NCI-H1930 (cell line): ENCODE measurements around the gene ERC2.
"Not testable (repeated sequence)": the region's sequence is repeated elsewhere in the genome, so short reads cannot be mapped to it uniquely, and the experiment has no call there.

ENCODE experiments used
- DNase-seq, 2 experiments: peaks; one replicate each; lab custom pipeline; 2025; lab: John Stamatoyannopoulos, UW

Gene ERC2

GRCh38 chr3:55884066-55884465, 584.2 kb downstream of the ERC2 start:
- no peak for DNase-seq

DNA sequence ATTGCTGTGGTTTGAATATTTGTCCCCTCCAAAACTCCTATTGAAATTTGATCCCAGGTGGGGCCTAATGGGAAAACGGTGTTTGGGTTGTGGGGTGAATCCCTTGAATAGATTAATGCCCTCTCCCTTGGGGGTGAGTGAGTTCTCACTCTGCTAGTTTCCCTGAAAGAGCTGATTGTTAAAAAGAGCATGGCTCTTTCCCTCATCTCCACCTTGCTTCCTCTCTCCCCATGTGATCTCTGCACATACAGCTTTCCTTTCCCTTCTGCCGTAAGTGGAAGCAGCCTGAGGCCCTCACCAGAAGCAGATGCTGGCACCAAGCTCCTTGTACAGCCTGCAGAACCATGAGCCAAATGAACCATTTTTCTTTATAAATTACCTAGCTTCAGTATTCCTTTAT, 586.3 kb downstream of the ERC2 start:
- DNase-seq = no peak

DNA sequence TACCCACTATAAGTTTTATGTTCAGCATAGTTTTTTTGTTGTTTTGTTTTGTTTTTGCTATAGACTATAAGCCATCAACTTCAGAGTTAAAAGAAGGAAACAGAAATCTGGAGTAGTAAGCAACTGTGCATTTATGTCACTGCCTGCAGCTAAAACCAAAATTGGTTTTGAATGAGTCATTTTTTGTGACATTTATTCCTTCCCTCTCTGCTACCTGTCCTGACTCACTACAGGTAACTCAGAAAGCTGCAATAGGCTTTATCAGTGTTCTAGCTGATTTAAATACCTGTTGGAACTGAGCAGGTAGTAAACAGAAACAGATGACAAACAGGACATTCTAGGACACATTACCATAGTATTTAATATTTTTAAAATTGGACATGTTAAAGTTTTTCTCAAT, 587.9 kb downstream of the ERC2 start:
- no peak for DNase-seq

DNA sequence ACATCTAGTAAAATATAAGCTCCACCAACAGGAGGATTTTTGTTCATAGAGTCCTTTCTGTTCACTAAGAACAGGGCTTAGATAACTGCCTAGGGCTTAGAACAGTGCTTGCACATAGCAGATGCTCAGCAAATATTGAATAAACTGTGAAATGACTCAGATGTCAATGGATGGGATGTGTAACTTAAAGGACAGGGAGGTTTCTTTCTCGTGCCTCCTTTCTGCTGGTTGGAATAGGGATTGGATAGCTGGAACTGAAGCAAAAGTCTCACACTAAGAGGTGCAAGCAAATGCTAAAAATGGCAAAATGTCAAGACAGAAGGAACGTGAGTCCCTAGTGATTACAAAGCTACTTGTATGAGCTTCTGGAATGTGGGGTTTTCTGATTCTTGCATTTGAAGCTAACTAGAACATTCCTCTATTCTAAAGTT, 588.4 kb downstream of the ERC2 start:
- DNase-seq = no peak

GRCh38 chr3:55877703-55878102, 590.6 kb downstream of the ERC2 start:
- DNase-seq = no peak

DNA sequence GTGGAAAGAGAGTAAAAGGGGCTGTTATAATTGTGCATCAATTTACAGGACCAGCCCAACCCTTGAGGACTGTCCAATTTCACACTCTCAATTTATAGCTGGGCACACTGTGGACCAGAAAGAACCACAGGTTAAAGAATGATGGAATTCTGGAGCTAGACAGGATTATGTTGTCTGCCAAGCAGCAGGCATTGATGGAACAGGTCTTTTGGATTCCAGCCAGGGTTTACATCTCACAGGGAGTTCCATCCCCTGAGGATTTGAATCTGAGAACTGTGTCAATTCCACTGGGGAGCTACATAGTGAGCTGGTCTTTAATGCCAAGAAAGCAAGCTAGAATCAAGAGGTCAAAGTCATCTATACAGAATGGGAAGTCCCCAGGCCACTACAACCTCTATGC, 591.7 kb downstream of the ERC2 start:
- no peak for DNase-seq

DNA sequence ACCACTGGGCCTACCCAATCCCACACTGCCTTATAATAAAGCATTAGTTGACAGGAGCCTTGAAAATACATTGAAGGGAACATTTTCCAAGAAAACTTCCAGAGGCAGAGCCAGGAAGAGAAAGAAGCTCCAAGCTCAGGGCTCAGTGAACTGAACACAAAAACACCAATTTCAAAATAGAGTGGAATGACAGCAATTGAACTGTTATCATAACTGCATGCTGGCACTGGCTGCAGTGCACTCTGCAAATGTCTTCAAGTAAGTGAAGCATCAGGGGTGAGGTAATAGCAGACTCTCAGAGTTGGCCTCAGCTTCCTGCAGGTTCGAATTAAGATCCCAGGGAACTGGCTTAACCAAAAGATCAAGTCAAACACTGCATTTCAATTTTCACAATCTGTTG, 593.2 kb downstream of the ERC2 start:
- DNase-seq = no peak

DNA sequence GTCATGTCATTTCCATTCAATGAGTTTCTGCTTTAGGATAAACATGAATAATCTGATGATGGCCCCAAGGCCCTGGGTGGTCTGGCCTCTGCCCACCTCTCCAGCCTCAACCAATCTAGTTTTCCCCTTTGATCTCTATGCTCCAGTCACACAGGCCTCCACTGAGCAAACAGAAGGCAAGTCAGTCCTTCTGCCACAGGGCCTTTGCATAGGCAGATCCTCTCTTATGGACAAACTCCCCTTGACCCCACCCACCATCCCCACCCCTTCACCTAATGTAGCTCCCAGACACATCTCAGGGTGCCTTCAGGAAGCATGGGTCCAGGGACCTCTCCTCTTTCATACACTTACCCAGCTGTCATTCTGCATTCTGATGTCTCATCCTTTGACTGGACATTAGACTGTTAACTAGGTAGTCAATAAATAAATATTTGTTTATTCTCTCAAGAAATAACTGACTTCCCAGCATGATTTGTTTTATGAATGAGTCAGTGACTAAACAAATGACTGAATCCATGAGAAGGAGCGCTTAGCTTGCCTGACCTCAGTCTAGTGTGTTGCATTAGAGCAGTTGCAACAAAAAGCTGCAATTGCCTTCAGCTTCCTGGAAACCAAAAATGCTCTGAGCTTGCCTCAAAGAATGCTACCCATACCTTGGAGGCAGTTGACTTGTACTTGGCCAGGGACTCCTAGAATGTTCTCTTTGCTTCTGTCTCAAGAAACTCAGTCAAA, 594.6 kb downstream of the ERC2 start:
- no peak for DNase-seq

DNA sequence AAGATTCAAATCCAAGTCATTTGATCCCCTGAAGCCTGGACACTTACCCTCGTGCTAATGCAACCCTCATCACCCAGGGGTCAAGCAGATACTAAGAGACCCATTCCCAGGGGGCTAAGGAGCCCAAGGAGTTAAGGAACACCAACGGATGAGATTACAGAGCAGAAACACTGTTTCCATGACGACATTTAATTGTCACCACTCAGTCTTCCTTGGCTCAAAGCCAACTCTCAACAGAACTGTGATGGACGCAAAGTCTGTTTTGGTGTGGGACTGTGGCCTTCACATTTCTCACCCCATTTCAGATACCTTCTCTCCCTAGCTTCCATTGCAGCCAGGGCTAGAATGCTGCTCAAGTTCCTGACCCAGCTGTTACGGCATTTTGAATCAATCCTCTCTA, 597.7 kb downstream of the ERC2 start:
- no peak for DNase-seq

DNA sequence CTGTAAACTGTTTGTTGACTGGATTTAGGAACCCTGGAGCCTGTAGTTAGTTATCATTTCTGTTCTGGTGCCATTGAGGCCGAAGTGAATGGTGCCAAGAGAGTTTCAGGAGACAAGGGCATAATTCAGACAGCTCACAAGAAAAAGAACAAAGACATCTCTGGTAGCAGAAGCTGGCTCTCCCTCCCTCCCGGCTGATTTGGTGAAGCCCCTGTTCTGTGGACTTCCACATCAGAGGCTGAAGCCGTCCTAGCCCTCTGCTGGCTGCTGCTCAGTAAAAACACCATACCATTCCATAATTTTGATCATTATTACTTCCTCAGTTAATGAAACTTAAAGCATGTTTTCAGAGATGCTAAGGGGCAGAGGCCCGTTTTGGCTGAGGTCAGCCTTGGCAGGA, 599.9 kb downstream of the ERC2 start:
- DNase-seq = no peak

- DNase-seq = no peak
These were observed 605.2 kb downstream of the ERC2 start for GRCh38 chr3:55863028-55863427.

DNA sequence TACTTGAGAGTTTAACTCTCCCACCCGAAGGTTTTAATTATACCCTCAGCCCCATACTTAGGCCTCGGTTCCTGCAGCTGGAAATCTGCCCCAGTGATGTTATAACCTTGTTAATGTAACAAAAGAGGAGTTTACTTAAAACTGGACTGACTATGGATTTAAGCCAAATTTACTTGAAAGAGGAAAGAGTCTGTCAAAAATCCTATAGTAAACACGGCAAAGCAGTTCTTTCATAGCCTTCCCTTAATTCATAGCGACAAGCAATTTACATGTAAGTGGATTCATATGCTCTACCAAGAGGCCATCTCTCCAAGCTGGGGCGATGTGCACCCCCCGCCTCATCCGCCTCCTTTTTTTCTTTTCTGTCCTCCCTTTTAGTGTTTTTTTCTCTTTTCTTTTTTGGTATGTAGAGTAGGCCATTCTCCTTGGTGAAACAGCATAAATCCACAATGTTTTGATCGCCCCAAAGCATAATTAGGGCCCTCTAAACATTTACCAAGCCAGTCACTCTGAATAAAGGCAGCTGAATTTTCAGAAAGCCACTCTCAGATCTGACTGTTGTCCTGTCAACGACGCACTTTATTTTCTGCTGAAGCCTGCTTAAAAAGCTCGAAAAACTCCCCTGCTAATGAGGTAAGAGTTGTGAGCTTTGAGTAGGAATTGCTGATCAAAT, 608.1 kb downstream of the ERC2 start:
- no peak for DNase-seq

DNA sequence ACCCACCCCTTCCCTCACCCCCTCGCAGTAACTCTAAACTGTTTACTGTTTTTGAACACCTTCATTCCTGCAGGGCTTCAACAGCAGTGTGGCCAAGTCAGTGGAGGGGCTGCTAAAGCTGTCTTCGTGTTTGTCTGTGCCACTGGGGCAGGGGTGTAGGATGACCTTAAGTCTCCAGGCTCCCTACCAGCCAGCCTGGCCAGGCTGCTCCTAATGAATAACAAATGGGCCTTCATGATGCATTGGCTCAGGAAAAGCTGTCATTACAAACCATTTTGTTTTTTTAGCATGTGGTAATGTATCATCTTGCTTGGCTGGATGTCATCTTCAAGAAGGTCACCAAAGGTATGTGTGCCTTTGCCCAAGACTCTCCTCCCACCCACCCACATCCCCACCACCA, 609.0 kb downstream of the ERC2 start:
- no peak for DNase-seq

GRCh38 chr3:55858727-55859126, 609.5 kb downstream of the ERC2 start:
- no peak for DNase-seq

- no peak for DNase-seq
These were observed 610.0 kb downstream of the ERC2 start for GRCh38 chr3:55858302-55858701.

- no peak for DNase-seq
These were observed 610.6 kb downstream of the ERC2 start for GRCh38 chr3:55857633-55858032.

DNA sequence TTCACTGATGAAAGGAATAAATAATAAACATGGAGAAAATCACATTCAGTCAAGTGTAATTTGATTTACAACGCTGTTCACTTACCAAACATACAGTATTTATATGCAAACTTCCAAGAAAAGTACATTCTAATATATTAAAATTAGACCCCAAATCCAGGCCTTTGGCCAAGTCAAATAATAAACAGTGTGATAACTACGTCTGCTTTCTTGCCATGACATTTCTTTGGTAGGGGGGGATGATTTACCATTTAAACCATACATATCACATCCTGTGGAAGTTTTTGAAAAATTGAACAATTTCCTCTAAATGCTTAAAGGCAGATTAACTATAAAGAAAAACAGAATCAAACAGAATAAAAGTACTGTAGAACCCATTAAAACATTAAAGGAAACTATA, 613.0 kb downstream of the ERC2 start:
- DNase-seq = no peak

- DNase-seq = no peak
These were observed 613.8 kb downstream of the ERC2 start for GRCh38 chr3:55854494-55854893.

DNA sequence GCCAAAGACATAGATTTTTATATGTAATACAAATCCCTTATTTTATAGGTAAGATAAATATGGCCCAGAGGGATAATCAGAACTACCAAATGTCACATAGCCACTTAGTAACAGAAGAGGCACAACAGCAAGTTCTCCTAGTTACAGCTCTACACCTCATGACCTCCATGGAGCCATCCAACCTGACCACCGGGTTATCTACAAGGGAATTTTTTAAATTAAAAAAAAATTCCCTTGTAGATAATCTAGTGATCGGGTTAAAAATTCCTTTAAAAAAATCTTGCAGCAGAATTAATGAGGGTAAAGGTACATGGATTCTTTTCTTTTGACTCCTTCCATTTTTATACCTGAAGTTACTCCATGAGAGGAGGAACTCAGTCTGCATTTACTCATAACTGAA, 615.9 kb downstream of the ERC2 start:
- DNase-seq = no peak

DNA sequence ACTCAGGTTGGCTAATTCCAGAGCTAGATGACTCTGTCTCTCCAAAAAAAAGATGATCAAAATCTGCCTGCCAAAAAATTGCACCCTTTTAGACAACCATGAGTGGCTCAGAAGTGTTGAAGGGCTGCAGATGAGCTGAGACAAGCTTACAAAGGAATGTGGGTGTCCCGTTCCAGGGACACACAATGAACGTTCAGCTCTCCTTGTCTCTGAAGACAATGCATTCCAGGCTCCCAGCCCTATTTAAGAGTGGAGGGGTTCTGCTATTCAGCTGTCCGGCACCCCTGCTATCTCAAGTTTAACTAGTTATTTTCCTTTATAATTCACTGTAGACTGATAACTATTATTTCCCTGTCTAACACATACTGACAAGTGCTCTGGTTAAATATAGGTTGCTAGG, 626.1 kb downstream of the ERC2 start:
- no peak for DNase-seq

DNA sequence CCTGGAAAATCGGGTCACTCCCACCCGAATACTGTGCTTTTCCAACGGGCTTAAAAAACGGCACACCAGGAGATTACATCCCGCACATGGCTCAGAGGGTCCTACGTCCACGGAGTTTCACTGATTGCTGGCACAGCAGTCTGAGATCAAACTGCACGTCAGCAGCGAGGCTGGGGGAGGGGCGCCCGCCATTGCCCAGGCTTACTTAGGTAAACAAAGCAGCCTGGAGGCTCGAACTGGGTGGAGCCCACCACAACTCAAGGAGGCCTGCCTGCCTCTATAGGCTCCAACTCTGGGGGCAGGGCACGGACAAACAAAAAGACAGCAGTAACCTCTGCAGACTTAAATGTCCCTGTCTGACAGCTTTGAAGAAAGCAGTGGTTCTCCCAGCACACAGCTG, 636.4 kb downstream of the ERC2 start:
- DNase-seq = not testable (repeated sequence)

- DNase-seq = no peak
These were observed 639.6 kb downstream of the ERC2 start for GRCh38 chr3:55828712-55829111.

DNA sequence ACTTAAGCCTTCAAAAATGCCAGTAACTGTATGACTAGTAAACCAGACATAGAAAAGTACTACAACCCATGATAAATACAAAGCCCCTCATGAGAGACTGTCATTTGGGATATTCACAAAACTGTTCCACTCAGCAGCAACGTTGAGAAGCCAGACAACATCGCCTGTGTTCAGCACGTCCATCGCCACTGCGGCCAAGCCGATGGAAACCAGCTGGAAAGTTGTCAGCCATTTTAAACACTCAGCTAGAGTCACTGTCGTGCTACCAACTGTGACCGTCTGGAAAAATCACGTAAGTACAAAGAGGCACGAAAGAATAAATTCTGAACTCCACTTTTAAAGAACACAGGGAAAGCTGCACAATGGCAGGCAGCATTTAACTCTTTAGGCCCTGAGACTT, 640.5 kb downstream of the ERC2 start:
- DNase-seq = no peak
